Activated B cell treated with CpG ODN at 0.5 μM for 24 hours (primary cell): ENCODE data around the gene BCAS3. TPM values are rescaled to one million over a fixed set of nuclear protein-coding genes. Genes with fewer than 3 reads are reported as not detected.

Source experiments
- ATAC-seq: fragments of 200-7000 bp; cut with Tn5 transposase; one replicate; pipeline ENCODE4 v1.10.0; 2021; ENCODE audit warnings: low read depth, mild to moderate bottlenecking, moderate library complexity
- CTCF ChIA-PET: fragments of 350-600 bp; sonication (Branson Sonifier 250); formaldehyde crosslinking; loops from one replicate; lab custom pipeline; 2021; ENCODE audit warnings: antibody characterized with exemption; lab: Charles Lee
- POLR2A ChIA-PET: fragments of 350-600 bp; sonication (Branson Sonifier 250); formaldehyde crosslinking; loops from one replicate; lab custom pipeline; 2021; ENCODE audit warnings: antibody characterized with exemption; lab: Charles Lee
- DNase-seq: peaks from one replicate; pipeline ENCODE4 v3.0.0; 2022
- H3K27ac Mint-ChIP-seq: one replicate; pipeline ENCODE4 v1.8.0; 2020; ENCODE audit warnings: mixed read lengths
- H3K27me3 Mint-ChIP-seq: one replicate; pipeline ENCODE4 v1.8.0; 2021; ENCODE audit warnings: mixed read lengths
- H3K36me3 Mint-ChIP-seq: one replicate; pipeline ENCODE4 v1.8.0; 2021; ENCODE audit warnings: low read depth, mixed read lengths
- H3K4me1 Mint-ChIP-seq: one replicate; pipeline ENCODE4 v1.8.0; 2021; ENCODE audit warnings: mixed read lengths
- H3K4me3 Mint-ChIP-seq: one replicate; pipeline ENCODE4 v1.8.0; 2020; ENCODE audit warnings: mild to moderate bottlenecking, mixed read lengths
- H3K9me3 Mint-ChIP-seq: one replicate; pipeline ENCODE4 v1.8.0; 2020; ENCODE audit warnings: mixed read lengths
- intact Hi-C: fragments of 100-400 bp; cut with micrococcal nuclease; formaldehyde crosslinking; loops from one replicate; pipeline ENCODE4 v1.15.1; 2024
- total RNA-seq: library from RNA; stranded (reverse); gene quantifications from 2 replicates; pipeline ENCODE4 v1.2.3, GENCODE V29; 2022
- TF ChIP-seq, protein P1 (sequence below): fragments of 200-600 bp; IDR thresholded peaks from one replicate; pipeline ENCODE4 v1.8.0; 2022; ENCODE audit warnings: antibody characterized with exemption, mild to moderate bottlenecking

BCAS3 gene
- total RNA-seq, 1 donor from 2014 or later = 37.5 TPM

DNA sequence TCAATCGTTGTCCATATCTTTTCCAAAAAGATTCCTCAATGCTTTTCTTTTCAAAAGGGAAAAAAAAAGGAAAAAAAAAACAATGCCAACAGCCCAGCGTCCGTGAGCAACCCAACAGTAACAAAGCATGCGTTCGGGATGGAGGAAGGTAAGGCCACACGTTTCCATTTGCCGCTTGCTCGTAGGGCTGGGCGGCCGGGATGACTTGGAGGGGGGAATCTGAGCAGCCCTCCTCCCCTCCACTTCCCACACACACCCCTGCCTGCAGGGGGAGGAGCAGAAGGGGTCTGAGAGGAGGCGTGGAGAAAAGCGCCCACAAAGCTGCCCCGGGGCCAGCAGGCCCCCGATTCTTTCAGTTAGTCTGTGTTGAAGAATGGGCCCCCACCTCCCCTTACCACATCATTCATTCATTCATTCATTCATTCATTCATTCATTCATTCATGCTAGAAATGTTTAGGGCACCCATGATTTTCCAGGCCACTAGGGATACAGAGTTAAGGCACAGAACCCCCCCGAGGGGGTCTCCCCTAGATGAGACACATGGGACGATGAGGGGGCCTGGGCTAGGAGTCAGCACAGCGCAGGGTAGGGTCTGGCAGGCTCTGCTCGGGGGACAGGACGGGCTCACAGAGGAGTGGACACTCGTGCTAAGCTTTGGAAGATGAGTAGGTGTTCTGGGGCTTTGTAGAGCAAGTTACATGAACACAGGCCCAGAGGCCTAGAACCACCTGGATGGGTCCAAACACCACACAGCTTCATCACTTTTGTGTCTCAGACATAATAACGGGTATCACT is 711.1 kb downstream of the BCAS3 start:
- CTCF ChIA-PET = interaction anchor here (1.3 kb wide), 1 partner anchor 668 kb away, joined by 4 read pairs; no protein-coding TSS in a partner anchor

DNA sequence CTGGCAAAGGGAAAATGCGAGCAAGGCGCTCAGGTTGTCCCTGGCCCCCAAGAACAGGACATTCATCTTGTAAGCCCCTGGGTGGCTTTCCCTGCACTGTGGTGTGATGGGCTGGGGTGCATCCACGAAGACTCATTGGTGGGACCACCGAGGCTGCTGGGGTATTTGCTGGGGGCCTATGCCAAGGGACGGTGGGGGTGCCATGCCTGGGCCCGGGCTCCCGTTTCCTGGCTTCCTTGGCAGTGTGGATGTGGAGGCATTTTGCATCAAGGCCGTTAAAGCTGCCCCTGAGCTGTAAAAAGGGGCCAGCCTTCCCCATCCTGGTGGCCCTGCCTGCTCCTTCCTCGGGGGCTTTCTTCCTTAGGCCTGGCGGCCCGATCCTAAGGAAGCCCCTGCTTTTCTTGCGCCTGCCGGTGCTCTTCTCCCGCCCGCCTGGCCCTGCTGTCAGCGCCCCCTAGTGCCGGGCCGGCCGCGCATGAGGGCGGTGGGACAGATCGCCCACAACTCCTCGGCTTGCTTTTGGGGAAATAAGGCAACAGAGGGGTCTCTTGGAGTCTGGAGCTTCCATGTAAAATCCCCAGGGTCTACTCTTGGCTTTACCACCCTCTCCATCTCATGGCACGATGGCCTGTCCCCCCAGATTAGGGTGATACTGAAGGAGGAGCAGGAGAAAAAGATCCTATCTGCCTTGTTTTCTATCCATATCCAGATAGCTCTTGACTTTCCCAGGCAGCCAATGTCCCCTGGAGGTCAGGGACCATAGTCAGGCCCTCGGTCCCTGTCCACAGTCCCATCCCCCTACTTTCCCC is 712.2 kb downstream of the BCAS3 start:
- intact Hi-C loops = loop anchor here (1.0 to 2.0 kb wide), 2 partner anchors 388 to 419 kb away; no protein-coding TSS in a partner anchor
- H3K36me3 Mint-ChIP-seq = no peaks in the 10 kb centered on the region
- ATAC-seq = peak; percentile 34
- H3K4me1 Mint-ChIP-seq = peaks cover 2% of the 10 kb centered on the region
- ChIA-PET POLR2A (no interaction called here), CTCF (interaction anchor here (0.7 to 1.2 kb wide), 3 partner anchors 256 to 419 kb away, joined by 3 read pairs; no protein-coding TSS in a partner anchor)
- peaks cover 19% of the 10 kb centered on the region for H3K27me3 Mint-ChIP-seq
- no peak for DNase-seq
- H3K27ac Mint-ChIP-seq = no peak overlapping the region
- TF ChIP-seq, protein P1, sequence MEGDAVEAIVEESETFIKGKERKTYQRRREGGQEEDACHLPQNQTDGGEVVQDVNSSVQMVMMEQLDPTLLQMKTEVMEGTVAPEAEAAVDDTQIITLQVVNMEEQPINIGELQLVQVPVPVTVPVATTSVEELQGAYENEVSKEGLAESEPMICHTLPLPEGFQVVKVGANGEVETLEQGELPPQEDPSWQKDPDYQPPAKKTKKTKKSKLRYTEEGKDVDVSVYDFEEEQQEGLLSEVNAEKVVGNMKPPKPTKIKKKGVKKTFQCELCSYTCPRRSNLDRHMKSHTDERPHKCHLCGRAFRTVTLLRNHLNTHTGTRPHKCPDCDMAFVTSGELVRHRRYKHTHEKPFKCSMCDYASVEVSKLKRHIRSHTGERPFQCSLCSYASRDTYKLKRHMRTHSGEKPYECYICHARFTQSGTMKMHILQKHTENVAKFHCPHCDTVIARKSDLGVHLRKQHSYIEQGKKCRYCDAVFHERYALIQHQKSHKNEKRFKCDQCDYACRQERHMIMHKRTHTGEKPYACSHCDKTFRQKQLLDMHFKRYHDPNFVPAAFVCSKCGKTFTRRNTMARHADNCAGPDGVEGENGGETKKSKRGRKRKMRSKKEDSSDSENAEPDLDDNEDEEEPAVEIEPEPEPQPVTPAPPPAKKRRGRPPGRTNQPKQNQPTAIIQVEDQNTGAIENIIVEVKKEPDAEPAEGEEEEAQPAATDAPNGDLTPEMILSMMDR = no peak
- no peaks in the 10 kb centered on the region for H3K9me3 Mint-ChIP-seq
- H3K4me3 Mint-ChIP-seq = no peak overlapping the region

More for the DNA sequence above, 711.1 kb downstream of the BCAS3 start:
- TF ChIP-seq, protein P1 = no peak
- no peaks in the 10 kb centered on the region for H3K36me3 Mint-ChIP-seq
- DNase-seq = no peak
- no peak overlapping the region for H3K4me3 Mint-ChIP-seq
- no peaks in the 10 kb centered on the region for H3K9me3 Mint-ChIP-seq
- no peak for ATAC-seq
- H3K27me3 Mint-ChIP-seq = peaks cover 14% of the 10 kb centered on the region
- peaks cover 2% of the 10 kb centered on the region for H3K4me1 Mint-ChIP-seq
- intact Hi-C loops = loop anchor here (2.0 kb wide), 1 partner anchor 418 kb away; no protein-coding TSS in a partner anchor
- H3K27ac Mint-ChIP-seq = no peak overlapping the region
- POLR2A ChIA-PET = no interaction called here

DNA sequence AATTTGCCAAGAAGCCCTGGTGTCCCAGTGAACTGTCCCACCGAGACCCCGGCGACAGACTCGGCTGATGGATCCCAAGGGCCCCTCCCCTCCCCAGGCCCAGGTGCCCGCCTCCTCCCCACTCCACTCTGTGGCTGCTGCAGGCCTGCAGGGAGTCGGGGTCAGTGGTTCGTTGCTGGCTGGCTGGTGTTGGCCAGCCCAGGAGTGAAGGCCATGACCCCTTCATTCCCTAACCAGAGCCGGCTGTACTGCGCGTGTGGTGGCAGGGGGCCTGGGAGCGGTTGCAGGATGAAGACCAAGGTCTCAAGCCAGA is 712.8 kb downstream of the BCAS3 start:
- peaks cover 4% of the 10 kb centered on the region for H3K4me1 Mint-ChIP-seq
- no peak overlapping the region for H3K27ac Mint-ChIP-seq
- TF ChIP-seq, protein P1 = no peak
- ATAC-seq (no peak), DNase-seq (no peak)
- intact Hi-C loops = loop anchor here (1.0 kb wide), 1 partner anchor 388 kb away; no protein-coding TSS in a partner anchor
- CTCF ChIA-PET = interaction anchor here (0.7 to 1.2 kb wide), 3 partner anchors 255 to 419 kb away, joined by 3 read pairs; no protein-coding TSS in a partner anchor
- no peaks in the 10 kb centered on the region for H3K36me3 Mint-ChIP-seq
- H3K9me3 Mint-ChIP-seq = no peaks in the 10 kb centered on the region
- POLR2A ChIA-PET = no interaction called here
- H3K27me3 Mint-ChIP-seq = peaks cover 23% of the 10 kb centered on the region
- H3K4me3 Mint-ChIP-seq = no peak overlapping the region

DNA sequence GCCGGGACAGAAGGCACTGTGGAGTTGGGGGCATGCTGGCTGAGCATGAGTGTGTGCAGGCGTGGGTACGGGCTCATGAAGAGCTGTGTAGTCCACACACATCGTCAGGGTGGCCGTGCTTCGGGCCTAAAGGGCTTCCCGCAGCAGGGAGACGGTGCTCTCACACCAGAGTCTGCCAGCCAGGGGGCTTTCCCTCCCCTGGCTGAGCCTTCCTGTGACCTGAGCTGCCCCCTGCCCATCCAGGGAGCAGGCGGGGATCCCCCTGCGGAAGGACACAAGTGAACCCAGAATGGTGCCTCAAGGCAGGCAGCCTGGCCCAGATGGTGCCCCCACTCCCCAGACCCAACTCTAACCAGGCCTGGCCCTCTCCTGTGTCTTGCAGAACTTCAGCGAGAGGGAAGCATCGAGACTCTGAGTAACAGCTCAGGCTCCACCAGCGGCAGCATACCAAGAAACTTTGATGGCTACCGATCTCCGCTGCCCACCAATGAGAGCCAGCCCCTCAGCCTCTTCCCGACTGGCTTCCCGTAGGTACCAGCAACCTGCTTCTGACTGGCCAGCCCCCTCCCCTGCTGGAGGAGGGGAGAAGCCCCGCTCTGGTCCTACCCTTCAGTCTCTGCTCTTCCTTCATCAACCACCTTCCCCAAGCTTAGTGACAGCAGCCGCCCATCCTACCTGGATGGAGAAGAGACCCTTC is 714.1 kb downstream of the BCAS3 start:
- TF ChIP-seq, protein P1 = no peak
- Mint-ChIP-seq H3K9me3 (no peaks in the 10 kb centered on the region), H3K27me3 (peaks cover 26% of the 10 kb centered on the region), H3K4me3 (no peak overlapping the region), H3K27ac (no peak overlapping the region), H3K36me3 (no peaks in the 10 kb centered on the region), H3K4me1 (peaks cover 7% of the 10 kb centered on the region)
- POLR2A ChIA-PET = no interaction called here
- intact Hi-C loops = no loop called here
- ATAC-seq = no peak
- CTCF ChIA-PET = interaction anchor here (1.2 kb wide), 1 partner anchor 671 kb away, joined by 3 read pairs; no protein-coding TSS in a partner anchor
- no peak for DNase-seq
